Glomerular endothelial cell (primary cell): ENCODE results near the gene TAF3. TPM values are rescaled to one million over a fixed set of nuclear protein-coding genes. Genes with fewer than 3 reads are reported as not detected.
A peak's percentile ranks its signal among the peaks of the same experiment; 100 is the strongest.
"Not testable (repeated sequence)": the region's sequence is repeated elsewhere in the genome, so short reads cannot be mapped to it uniquely, and the experiment has no call there.

ENCODE experiments used
- DNase-seq: peaks from one replicate; pipeline ENCODE4 v3.0.0-alpha.2; 2011; ENCODE audit warnings: low read depth, low spot score; ENCODE audit errors: extremely low read depth
- total RNA-seq: library from RNA; depleted of rRNA; stranded (reverse); fragments of >200 nt; gene quantifications from 2 replicates; pipeline ENCODE4 v1.2.3, GENCODE V29; 2015

The TAF3 gene, protein sequence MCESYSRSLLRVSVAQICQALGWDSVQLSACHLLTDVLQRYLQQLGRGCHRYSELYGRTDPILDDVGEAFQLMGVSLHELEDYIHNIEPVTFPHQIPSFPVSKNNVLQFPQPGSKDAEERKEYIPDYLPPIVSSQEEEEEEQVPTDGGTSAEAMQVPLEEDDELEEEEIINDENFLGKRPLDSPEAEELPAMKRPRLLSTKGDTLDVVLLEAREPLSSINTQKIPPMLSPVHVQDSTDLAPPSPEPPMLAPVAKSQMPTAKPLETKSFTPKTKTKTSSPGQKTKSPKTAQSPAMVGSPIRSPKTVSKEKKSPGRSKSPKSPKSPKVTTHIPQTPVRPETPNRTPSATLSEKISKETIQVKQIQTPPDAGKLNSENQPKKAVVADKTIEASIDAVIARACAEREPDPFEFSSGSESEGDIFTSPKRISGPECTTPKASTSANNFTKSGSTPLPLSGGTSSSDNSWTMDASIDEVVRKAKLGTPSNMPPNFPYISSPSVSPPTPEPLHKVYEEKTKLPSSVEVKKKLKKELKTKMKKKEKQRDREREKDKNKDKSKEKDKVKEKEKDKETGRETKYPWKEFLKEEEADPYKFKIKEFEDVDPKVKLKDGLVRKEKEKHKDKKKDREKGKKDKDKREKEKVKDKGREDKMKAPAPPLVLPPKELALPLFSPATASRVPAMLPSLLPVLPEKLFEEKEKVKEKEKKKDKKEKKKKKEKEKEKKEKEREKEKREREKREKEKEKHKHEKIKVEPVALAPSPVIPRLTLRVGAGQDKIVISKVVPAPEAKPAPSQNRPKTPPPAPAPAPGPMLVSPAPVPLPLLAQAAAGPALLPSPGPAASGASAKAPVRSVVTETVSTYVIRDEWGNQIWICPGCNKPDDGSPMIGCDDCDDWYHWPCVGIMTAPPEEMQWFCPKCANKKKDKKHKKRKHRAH
- total RNA-seq = 4.9 and 6.5 TPM in 2 replicates

DNA sequence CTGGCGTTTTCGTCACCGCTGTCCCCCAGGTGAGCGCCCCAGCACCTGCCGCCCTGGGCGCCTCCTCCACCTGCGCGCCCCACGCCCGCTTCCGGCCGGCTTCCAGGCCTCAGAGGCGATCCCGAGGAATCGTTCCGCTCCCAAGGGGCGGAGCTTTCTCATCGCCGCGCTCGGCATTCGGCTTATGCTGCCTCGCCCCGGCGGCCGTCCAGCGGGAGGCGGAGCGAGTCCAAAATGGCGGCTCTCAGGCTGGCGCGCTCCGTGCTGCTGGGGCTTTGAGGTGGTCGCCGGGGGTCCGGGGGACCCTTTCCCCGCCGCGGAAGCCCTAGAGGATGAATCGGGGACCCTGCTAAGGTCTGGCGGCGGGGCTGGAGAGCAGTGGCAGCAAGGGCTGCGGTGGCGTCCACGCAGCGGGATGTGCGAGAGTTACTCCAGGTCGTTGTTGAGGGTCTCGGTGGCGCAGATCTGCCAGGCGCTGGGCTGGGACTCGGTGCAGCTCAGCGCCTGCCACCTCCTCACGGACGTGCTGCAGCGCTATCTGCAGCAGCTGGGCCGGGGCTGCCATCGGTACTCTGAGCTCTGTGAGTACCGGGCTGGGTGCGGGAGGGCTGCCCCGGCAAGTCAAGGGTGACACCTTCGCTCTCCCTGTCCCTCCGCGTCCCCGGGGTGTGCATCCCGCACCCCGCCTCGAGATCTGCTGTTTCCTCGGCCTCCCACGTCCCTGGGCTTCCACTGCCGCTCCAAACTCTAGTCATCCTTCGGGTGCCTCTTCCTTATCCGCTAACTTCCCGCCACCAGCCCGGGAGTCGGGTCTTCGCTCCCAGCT, at the start of gene TAF3:
Gene TAF3, plus strand, starts transcription at position 211 of the 826 bp plus-strand sequence. Its CDS starts 205 bp downstream, at position 416.
- DNase-seq = no peak

DNA sequence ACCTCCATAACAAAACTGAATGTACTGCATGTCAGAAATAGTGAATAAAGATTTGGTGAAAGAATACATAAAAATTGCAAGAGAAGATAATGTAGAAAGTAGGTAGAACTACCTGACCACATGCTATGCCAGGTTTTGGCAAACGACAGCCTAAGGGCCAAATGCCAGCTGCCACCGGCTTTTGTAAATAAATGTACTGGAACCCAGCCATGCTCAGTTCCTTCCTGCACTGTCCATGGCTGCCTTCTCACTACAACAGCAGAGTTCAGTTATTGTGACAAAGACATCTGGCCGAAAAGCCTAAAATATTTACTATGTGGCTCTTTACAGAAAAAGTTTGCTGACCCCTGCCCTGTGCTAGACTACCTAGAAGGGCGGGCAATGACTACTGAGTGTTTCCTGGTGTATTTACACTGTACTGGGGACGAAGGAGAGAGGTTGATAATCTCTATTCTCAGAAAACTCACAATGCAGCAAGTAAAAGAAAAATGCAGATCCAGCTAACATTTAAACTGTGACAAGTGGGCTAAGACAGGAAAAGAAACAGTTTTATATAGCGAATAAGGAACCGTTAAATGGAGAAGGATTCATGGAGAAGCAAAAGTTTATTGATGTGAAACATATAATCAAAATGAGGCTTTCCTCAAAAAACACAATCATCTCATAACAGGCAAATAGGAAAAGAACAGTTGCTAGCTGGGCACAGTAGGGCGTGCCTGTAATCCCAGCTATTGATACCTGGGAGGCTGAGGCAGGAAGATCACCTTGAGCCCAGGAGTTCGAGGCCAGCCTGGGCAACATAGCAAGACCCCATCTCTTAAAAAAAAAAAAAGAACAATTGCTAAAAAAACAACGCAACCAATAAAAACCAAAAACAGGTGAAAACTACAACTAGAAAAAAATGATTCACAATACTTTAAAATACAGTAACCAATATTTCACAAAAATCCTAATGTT, 44.2 kb upstream of the TAF3 start:
- DNase-seq = no peak

DNA sequence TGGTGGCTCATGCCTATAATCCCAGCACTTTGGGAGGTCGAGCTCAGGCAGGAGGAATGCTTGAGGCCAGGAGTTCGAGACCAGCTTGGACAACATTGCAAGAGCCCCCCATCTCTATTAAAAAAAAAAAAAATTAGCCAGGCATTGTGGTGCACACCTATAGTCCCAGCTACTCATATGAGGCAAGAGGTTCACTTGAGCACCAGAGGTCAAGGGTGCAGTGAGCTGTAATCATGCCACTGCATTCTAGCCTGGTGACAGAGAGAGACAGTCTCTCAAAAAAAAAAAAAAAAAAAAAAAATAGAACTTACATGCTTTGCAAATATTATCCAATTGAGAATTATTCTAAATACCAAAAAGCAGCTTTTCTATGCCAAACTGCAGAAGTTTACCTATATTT, 41.5 kb upstream of the TAF3 start:
- no peak for DNase-seq

DNA sequence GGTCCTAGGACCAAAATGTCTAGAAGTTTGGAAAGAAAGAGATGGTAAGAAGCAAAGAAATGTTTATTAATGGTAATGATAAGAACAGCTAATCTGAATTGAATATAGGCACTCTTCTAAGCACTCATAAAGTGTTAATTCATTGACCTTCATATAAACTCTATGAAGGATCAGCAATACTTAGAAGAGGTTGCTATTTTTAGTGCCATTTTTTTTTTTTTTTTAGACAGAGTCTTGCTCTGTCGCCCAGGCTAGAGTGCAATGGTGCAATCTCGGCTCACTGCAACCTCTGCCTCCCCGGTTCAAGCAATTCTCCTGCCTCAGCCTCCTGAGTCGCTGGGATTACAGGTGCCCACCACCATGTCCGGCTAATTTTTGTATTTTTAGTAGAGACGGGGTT, 36.1 kb upstream of the TAF3 start:
- not testable (repeated sequence) for DNase-seq

DNA sequence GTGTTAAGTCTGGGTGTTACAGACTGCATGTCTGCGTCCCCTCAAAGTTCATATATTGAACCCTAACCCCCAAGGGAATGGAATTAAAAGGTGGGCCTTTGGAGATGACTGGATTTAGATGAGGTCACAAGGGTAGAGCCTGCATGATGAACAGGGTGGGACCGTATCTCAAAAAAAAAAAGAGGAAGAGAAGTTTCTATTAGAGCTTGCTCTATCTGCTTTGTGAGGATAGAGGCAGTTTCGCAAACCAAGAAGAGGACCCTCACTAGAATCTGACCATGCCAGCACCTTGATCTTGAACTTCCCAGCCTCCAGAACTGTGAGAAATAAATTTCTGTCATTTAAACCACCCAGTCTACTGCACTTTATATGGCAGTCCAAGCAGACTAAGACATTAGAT, 31.9 kb upstream of the TAF3 start:
- no peak for DNase-seq

DNA sequence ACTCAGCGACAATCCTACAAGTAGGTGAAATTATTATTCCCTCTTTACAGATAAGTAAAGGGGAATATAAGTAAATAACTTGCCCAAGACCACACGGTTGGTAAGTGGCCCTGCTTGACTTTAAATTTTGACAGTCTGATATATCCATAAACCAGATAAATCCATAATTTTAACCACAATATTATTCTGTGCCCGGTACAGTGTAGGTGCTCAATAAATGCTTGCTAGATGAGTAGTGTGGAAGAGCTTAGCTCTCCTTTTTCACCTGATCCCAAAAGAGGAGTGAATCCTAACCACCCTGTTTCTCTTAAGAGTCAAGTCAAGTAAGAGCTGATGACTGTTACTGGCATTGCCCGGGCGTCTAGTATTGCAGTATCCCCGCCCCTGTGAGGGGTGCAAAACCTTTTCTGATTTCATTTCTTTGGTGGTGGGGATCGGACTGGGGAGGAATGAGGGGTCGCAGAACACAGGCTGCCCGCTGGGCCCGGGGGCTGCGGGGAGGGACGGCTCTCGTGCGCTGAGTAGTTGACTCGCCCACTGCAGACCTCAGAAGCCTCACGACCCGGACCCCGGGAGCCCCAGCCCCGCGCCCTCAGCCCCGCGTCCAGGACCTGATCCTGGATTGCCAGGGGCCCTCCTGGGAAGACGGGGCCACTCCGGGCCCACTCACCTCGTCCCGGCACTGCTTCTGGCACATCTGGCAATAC, 31.0 kb upstream of the TAF3 start:
- no peak for DNase-seq

DNA sequence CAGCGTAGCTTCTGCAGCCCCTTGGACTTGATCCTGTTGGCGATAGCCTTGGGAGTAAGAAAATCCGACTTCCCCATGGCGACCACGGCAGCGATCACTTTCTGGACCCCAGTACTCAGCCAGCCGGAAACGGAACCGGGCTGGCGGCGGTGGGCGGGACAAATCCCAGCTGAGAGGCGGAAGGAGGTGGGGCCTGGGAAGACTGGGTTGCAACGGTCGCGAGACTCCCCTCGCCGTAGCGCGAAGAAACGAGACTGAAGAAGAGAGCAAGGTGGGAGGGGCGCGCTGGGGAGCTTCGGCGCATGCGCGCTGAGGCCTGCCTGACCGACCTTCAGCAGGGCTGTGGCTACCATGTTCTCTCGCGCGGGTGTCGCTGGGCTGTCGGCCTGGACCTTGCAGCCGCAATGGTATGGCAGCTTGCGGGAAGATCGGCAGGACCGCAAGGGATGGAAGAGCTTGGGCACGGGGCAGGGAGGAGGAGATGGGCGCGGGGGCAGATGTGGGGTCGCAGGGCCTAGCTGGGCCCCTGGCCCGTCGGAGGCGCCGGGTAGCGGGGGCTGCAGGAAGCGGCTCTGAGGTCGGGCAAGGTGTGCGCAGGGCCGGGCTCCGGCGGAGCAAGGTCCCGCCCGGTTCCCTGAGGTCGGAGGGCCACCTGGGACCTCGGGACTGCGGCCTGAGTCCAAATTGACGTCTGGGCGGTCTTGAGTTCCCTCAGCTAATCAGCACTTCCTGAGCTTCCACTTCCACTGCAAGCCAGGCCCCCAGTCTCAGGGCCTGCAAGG, 30.3 kb upstream of the TAF3 start, which contains the start of the genes ATP5F1C and KIN:
Gene ATP5F1C, plus strand, starts transcription at position 321 of the 782 bp plus-strand sequence. Its CDS starts 31 bp downstream, at position 352.
Gene KIN, minus strand, starts transcription at position 137 of the 782 bp plus-strand sequence. Its CDS starts 60 bp downstream, at position 77.
- DNase-seq = peak; percentile 75

DNA sequence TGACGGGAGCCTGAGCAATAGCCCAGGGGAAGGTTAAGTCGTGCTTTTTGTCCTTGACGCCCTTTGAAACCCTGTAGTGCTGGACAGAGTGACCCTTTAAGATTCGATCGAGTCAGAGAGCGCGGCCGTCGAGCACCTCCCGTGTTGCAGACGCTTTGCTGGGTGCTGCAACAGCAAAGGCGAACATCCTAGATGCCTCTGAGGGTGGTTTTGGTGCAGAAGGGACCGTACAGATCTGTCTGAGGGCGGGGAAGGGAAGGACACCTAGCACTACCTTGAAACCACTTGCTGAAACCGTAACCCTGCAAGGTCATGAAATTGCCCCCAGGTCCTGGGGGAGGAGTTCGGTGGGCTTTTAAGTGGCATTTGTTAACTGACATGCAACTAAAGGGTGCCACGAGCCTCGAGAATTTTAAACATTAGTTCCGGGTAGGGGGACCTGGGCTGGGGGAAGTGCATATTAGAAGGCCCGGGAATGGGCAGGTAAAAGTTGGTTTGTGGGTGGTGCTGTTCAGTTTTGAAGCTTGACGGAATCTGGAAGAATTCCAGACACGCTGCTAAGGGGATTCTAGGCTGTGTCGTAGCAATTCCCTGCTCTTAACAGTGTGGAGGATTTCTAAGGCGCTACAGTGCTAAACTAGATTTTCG, 29.5 kb upstream of the TAF3 start:
- no peak for DNase-seq

DNA sequence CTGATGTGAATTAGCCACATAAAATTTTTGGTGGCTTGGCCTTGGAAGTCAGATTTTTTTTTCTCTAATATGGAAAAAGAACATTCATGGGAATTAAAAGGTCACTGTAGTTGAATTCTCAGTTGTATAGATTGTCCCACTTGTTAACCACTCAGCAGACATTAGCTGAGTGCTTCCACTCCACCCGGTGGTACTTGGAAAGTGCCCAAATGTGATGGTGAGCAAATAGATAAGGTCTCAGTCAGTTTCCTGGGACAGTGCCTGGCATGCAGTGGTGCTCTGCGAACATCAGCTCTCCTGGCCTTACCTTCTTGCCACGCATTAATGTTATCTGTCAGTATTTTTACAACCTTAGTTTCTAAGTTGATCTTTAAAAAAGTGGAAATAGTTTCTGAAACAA, 28.9 kb upstream of the TAF3 start:
- no peak for DNase-seq

DNA sequence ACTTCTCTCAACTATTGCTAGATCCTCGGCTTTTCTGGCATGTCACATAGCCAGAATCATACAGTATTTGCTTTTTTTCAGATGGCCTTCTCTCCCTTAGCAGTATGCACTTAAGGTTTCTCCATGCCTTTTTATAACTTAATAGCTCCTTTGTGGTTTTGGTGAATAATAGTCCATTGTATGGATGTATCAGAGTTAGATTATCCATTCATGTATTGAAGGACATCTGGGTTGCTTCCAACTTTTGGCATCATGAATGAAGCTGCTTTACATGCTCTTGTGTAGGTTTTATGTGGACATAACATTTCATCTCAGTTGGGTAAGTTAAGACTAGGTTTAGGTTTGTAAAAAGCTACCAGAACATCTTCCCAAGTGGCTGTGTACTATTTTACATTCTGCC, 25.8 kb upstream of the TAF3 start:
- no peak for DNase-seq

DNA sequence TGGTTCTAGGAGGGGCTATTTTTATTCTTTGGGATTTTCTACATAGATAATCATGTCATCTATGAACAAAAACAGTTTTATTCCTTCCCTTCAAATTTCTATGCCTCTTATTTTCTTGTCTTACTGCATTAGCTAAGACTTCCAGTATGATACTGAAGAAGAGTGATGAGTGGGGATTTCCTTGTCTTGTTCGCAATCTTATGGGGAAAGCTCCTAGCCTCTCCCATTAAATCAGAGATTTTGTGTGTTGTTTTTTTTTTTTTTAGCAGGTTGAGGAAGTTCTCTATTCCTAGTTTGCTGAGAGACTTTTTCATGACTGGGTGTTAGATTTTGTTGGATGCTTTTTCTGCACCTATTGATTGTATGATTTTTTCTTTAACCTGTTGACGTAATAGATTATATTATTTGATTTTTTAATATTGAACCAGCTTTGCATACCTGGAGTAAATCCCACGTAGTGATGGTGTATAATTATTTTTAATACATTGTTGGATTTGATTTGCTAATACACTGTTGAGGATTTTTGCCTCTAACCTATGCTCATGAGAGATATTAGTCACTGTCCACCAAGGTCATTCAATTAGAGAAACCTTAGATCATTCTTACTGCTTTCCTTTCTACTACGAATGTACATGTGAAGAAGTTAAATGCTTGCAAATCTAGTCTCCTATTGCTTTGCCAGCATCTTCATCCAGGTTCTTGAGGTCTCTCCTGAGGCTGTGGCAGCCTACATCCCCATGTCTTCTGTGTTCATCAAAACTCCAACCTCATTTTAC, 23.9 kb upstream of the TAF3 start:
- DNase-seq = no peak

DNA sequence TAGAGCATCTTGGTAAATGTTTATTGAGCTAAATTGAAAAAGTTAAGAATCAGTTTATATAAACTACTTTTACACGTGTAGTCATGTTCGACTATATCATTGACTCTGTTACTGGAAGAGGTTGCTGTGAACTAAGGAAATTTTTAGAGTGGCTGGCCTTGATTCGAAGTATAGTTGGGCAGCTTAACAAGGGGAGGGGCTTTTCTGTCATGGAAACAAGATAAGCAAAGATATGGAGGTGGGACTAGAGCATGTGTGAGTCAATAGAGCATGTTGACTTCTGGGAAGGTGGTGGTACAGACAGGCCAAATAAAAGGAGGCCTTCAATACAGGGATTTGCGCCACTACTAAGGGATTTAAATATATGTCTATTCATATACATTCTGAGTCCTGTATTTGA, 22.7 kb upstream of the TAF3 start:
- DNase-seq = no peak

DNA sequence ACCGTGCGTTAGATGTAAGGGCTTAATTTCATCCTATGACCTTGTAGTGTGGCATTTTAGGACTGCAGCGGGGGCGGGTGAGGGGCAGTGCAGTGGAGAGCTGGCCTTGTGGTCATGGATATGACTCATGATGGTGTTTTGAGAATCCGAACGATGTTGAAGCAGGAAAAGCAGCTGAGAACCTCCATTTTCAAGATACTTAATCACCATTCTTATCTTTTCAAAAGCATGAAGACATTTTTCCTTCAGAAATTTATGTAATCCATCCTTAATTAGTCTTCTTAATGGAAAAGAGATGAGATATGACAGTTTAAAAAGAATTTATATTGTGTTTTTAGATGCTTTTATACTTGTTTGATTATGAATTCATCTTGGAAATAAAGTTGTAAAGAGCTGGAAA, 20.7 kb upstream of the TAF3 start:
- peak; percentile 55 for DNase-seq

DNA sequence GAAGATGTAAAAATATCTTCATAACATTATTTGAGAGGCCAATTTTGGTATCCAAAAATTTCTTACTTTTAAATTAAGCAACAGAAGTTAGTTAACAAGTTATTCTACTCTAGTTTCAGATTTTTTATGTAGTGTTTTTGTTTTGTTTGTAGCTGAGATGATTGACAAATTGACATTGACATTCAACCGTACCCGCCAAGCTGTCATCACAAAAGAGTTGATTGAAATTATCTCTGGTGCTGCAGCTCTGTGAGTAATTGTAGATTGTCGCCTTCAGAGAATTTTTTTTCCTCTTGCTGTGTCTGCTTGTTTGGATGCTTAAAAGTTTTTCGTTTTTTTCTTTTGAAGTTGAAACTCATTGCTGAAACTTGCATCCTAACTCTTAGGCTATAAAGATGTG, 15.7 kb upstream of the TAF3 start:
- no peak for DNase-seq

DNA sequence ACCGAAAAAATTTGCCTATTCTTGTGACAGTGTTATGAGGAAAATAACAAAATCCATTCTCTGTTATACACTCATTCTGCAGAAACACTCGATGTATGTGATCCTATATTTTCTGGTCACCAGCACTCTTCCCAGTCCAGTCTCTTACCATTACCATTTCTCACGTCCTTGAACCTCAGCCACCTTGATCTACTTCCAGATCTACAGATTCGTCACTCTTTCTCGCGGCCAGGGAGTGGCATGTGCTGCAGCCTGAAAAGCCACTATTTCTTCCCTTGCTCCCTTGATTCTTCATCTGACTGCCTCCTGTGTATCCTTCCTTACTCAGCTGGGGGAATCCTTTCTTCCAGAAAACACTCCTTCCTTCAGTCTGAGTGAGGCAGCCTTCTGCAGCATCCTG, 14.1 kb upstream of the TAF3 start:
- no peak for DNase-seq

DNA sequence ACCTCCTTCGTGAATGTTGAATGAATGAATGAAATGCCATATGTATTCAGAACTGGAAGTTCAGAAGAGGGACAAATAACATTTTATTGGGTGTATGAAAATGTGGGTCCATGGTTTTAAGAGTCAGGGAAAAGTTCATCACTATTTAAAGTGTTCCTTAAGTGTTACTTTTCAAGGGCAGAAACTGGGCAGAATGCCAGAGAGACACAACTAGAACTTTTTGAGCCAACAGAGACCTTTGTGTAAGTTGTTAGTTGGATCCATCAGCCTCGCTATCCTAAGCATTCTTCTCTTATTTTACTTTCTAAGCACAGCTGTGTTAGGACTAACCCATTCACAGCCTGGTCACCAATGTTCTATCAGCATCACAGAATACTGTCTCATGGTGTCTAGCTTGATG, 13.6 kb upstream of the TAF3 start:
- no peak for DNase-seq
